Keratinocyte (primary cell): ENCODE data around the gene KLC4. TPM values are rescaled to one million over a fixed set of nuclear protein-coding genes. Genes with fewer than 3 reads are reported as not detected.

Experiments used
- DNase-seq: peaks from one replicate; pipeline ENCODE4 v3.0.0-alpha.2; 2011; ENCODE audit warnings: low read depth, missing footprints, low spot score
- FAIRE-seq: peaks from 2 replicates; lab custom pipeline; 2011; peaks lifted over from hg19 to GRCh38; lab: Jason Lieb, UNC
- H2AFZ ChIP-seq: 2 replicates; pipeline ENCODE4 v1.6.0; 2012; ENCODE audit warnings: low read length, control low read depth, inconsistent platforms; ENCODE audit not compliant: control insufficient read depth
- H3K27ac ChIP-seq: 2 replicates; pipeline ENCODE4 v1.5.1; 2011; ENCODE audit warnings: low read length; ENCODE audit not compliant: control insufficient read depth, insufficient read depth
- H3K27me3 ChIP-seq: 3 replicates; pipeline ENCODE4 v1.6.0; 2011; ENCODE audit warnings: low read length; ENCODE audit not compliant: control insufficient read depth, insufficient read depth; ENCODE audit errors: extremely low read depth
- H3K36me3 ChIP-seq, 2 experiments: 2 replicates in 1 of 2; 3 replicates in 1 of 2; pipeline ENCODE4 v1.5.1; 2011; ENCODE audit warnings: low read length in 2 of 2, mild to moderate bottlenecking in 1 of 2; ENCODE audit not compliant: control insufficient read depth in 2 of 2, insufficient read depth in 2 of 2; ENCODE audit errors: extremely low read depth in 1 of 2
- H3K4me1 ChIP-seq: 3 replicates; pipeline ENCODE4 v1.5.1; 2011; ENCODE audit warnings: low read length; ENCODE audit not compliant: control insufficient read depth, insufficient read depth; ENCODE audit errors: extremely low read depth
- H3K4me2 ChIP-seq: 3 replicates; pipeline ENCODE4 v1.6.0; 2011; ENCODE audit warnings: low read depth, low read length; ENCODE audit not compliant: control insufficient read depth, insufficient read depth; ENCODE audit errors: extremely low read depth
- H3K4me3 ChIP-seq, 3 experiments: fragments of 200-600 bp in 1 of 3; sonication (generic) in 1 of 3; 2 replicates in 2 of 3; 3 replicates in 1 of 3; pipeline ENCODE4 v1.5.1; 2011 to 2016; ENCODE audit warnings: low read length in 3 of 3, mild to moderate bottlenecking in 3 of 3, control low read depth in 2 of 3, inconsistent platforms in 1 of 3, low read depth in 1 of 3, mixed read lengths in 1 of 3, mixed run types in 1 of 3, moderate library complexity in 1 of 3; ENCODE audit not compliant: control insufficient read depth in 2 of 3, insufficient read depth in 2 of 3; ENCODE audit errors: extremely low read depth in 1 of 3
- H3K79me2 ChIP-seq: 2 replicates; pipeline ENCODE4 v1.6.0; 2012; ENCODE audit warnings: low read length; ENCODE audit not compliant: control insufficient read depth, insufficient read depth
- H3K9ac ChIP-seq: 3 replicates; pipeline ENCODE4 v1.6.0; 2011; ENCODE audit warnings: low read length; ENCODE audit not compliant: control insufficient read depth, insufficient read depth; ENCODE audit errors: extremely low read depth
- H3K9me1 ChIP-seq: 3 replicates; pipeline ENCODE4 v1.6.0; 2011; ENCODE audit warnings: low read length; ENCODE audit not compliant: control insufficient read depth, insufficient read depth; ENCODE audit errors: extremely low read depth
- H3K9me3 ChIP-seq: 2 replicates; pipeline ENCODE4 v1.5.1; 2012; ENCODE audit warnings: low read depth, low read length; ENCODE audit not compliant: control insufficient read depth
- H4K20me1 ChIP-seq: 3 replicates; pipeline ENCODE4 v1.6.0; 2011; ENCODE audit warnings: low read length; ENCODE audit not compliant: control insufficient read depth, insufficient read depth; ENCODE audit errors: extremely low read depth
- EZH2 ChIP-seq: IDR thresholded peaks from one replicate; pipeline ENCODE4 v1.6.1; 2012; ENCODE audit warnings: inconsistent platforms, mild to moderate bottlenecking, low read length, moderate library complexity
- dilution Hi-C: fragments of 300-500 bp; cut with MboI; formaldehyde crosslinking; loops from one replicate; pipeline ENCODE4 v1.7.0; 2020; ENCODE audit warnings: low sequenced_read_pairs; ENCODE audit not compliant: extremely low pct_ligation_motif_present
- polyA plus RNA-seq, 5 experiments: library from polyadenylated mRNA; depleted of rRNA in 3 of 5; stranded (reverse) in 3 of 5; stranded (forward) in 1 of 5; unstranded in 1 of 5; fragments of >200 nt; gene quantifications; 1 replicate in 1 of 5; 2 replicates in 3 of 5; 3 replicates in 1 of 5; pipeline versions ENCODE4 v1.2.1 to v1.2.3, GENCODE V29; 2011 to 2012; ENCODE audit warnings: missing spikeins in 2 of 5, low read depth in 1 of 5, low replicate concordance in 1 of 5
- TF ChIP-seq, protein P1 (sequence below), 3 experiments: IDR thresholded peaks in 1 of 3; conservative IDR thresholded peaks in 1 of 3; optimal IDR thresholded peaks in 1 of 3; 2 replicates in 2 of 3; 3 replicates in 1 of 3; pipeline versions ENCODE3 to v1.5.1; 2011; ENCODE audit warnings: low read length in 3 of 3, mild to moderate bottlenecking in 3 of 3, moderate library complexity in 2 of 3, control low read depth in 1 of 3, inconsistent platforms in 1 of 3; ENCODE audit not compliant: insufficient read depth in 2 of 3; ENCODE audit errors: extremely low read depth in 1 of 3

Gene KLC4
- polyA plus RNA-seq, 1 donor (not counting 4 experiments of a cell fraction or from before 2014, with no cell fraction given): 8.8 TPM

DNA sequence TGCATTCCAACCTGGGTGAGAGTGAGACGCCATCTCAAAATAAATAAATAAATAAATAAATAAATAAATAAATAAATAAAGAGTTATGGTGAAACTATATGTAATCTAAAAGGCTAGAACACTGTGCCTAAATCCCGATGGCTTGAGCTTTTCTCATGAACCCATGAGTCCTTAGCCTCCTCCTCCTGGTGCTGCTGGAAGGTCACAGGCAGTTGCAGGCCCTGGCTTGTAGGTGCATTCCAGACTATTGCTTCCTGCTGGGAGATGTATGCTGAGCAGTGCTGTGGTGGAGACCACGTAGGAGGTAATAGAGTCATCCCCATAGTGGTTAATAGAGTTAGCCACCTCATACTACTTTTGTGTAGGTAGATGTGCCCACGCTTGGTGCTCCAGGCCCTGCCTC, 29.2 kb downstream of the KLC4 start:
- no peak overlapping the region for H2AFZ ChIP-seq
- no peaks in the 10 kb centered on the region for H3K36me3 ChIP-seq
- no peaks in the 10 kb centered on the region for H3K27me3 ChIP-seq
- FAIRE-seq (peak; percentile 88), DNase-seq (peak; percentile 78)
- H3K9ac ChIP-seq: peak overlapping the region; percentile 61
- H3K9me1 ChIP-seq: no peaks in the 10 kb centered on the region
- H3K4me2 ChIP-seq: peak overlapping the region; percentile 39
- no peak for TF ChIP-seq EZH2
- TF ChIP-seq, protein P1, sequence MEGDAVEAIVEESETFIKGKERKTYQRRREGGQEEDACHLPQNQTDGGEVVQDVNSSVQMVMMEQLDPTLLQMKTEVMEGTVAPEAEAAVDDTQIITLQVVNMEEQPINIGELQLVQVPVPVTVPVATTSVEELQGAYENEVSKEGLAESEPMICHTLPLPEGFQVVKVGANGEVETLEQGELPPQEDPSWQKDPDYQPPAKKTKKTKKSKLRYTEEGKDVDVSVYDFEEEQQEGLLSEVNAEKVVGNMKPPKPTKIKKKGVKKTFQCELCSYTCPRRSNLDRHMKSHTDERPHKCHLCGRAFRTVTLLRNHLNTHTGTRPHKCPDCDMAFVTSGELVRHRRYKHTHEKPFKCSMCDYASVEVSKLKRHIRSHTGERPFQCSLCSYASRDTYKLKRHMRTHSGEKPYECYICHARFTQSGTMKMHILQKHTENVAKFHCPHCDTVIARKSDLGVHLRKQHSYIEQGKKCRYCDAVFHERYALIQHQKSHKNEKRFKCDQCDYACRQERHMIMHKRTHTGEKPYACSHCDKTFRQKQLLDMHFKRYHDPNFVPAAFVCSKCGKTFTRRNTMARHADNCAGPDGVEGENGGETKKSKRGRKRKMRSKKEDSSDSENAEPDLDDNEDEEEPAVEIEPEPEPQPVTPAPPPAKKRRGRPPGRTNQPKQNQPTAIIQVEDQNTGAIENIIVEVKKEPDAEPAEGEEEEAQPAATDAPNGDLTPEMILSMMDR (optimal IDR thresholded peaks at IDR 0.05 in 1 of 3, IDR thresholded peaks at IDR 0.05 in 1 of 3, conservative IDR thresholded peaks at IDR 0.05 in 1 of 3; ENCODE audit: extremely low read depth in 1 of 3, insufficient read depth in 2 of 3, low read length in 3 of 3): no peak
- no peaks in the 10 kb centered on the region for H3K9me3 ChIP-seq
- H4K20me1 ChIP-seq: no peaks in the 10 kb centered on the region
- dilution Hi-C loops: no loop called here
- H3K4me1 ChIP-seq: peaks cover 54% of the 10 kb centered on the region
- H3K27ac ChIP-seq: peak overlapping the region; percentile 82
- peaks cover 91% of the 10 kb centered on the region for H3K79me2 ChIP-seq
- no peak overlapping the region for H3K4me3 ChIP-seq

- H3K4me2 ChIP-seq: peak overlapping the region; percentile 39
- dilution Hi-C loops: no loop called here
- H3K79me2 ChIP-seq: peaks cover 92% of the 10 kb centered on the region
- H3K36me3 ChIP-seq: no peaks in the 10 kb centered on the region
- TF ChIP-seq EZH2: no peak
- TF ChIP-seq, protein P1 (optimal IDR thresholded peaks at IDR 0.05 in 1 of 3, IDR thresholded peaks at IDR 0.05 in 1 of 3, conservative IDR thresholded peaks at IDR 0.05 in 1 of 3; ENCODE audit: extremely low read depth in 1 of 3, insufficient read depth in 2 of 3, low read length in 3 of 3): no peak
- peak overlapping the region; percentile 61 for H3K9ac ChIP-seq
- H3K4me3 ChIP-seq: peak overlapping the region in 1 of 3 experiments; percentile 40
- FAIRE-seq: no peak
- no peak overlapping the region for H2AFZ ChIP-seq
- H3K9me3 ChIP-seq: no peaks in the 10 kb centered on the region
- peak overlapping the region; percentile 82 for H3K27ac ChIP-seq
- no peaks in the 10 kb centered on the region for H4K20me1 ChIP-seq
- peaks cover 62% of the 10 kb centered on the region for H3K4me1 ChIP-seq
- no peak for DNase-seq
- no peaks in the 10 kb centered on the region for H3K27me3 ChIP-seq
- H3K9me1 ChIP-seq: no peaks in the 10 kb centered on the region
These were observed 30.0 kb downstream of the KLC4 start for GRCh38 chr6:43089467-43089866.
